ENCODE measurements around the gene CCDC171.
"Not testable (repeated sequence)": the region's sequence is repeated elsewhere in the genome, so short reads cannot be mapped to it uniquely, and the experiment has no call there.

The CCDC171 gene

DNA sequence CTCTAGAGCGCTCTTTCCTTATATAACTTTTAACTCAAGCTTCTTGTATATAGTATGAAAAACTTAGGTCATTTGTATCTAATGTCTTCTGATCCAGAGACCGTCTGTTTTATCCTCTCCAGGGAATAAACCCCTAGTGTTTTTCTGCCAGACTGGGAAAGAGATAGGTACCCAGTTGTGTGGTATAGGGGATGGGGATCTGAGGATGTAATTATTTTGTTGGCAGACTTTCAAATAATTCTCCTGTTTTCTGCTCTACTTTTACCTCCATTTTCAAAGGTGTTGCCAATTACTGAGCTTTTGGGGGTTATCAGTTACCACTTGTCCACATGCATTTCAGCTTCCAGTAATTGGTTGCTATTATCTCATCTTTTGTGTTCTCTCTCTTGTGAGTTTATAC is 17.9 kb downstream of the CCDC171 start:
- DNase-seq = no peak

- DNase-seq = no peak
Measured at GRCh38 chr9:15572200-15572770, 19.4 kb downstream of the CCDC171 start.

GRCh38 chr9:15576350-15577050 is 23.7 kb downstream of the CCDC171 start:
- no peak for DNase-seq

- no peak for DNase-seq
Measured at GRCh38 chr9:15578714-15579113, 25.9 kb downstream of the CCDC171 start.

- no peak for DNase-seq
Measured at GRCh38 chr9:15584379-15584778, 31.5 kb downstream of the CCDC171 start.

GRCh38 chr9:15592317-15592716 is 39.5 kb downstream of the CCDC171 start:
- DNase-seq = no peak

- not testable (repeated sequence) for DNase-seq
Measured at GRCh38 chr9:15592940-15593339, 40.1 kb downstream of the CCDC171 start.

DNA sequence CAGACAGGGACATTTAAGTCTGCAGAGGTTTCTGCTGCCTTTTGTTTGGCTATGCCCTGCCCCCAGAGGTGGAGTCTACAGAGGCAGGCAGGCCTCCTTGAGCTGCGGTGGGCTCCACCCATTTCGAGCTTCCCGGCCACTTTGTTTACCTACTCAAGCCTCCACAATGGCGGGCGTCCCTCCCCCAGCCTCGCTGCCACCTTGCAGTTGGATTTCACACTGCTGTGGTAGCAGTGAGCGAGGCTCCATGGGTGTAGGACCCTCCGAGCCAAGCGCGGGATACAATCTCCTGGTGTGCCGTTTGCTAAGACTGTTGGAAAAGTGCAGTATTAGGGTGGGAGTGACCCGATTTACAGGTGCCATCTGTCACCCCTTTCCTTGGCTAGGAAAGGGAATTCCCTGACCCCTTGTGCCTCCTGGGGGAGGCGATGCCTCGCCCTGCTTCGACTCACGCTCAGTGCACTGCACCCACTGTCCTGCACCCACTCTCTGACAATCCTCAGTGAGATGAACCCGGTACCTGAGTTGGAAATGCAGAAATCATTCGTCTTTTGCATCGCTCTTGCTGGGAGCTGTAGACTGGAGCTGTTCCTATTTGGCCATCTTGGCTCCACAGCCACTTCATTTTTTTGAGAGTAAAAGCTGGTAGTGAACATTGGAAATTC is 48.0 kb downstream of the CCDC171 start:
- DNase-seq = not testable (repeated sequence)

- peak; percentile 19 for DNase-seq
Measured at GRCh38 chr9:15606643-15607472, 54.0 kb downstream of the CCDC171 start.

DNA sequence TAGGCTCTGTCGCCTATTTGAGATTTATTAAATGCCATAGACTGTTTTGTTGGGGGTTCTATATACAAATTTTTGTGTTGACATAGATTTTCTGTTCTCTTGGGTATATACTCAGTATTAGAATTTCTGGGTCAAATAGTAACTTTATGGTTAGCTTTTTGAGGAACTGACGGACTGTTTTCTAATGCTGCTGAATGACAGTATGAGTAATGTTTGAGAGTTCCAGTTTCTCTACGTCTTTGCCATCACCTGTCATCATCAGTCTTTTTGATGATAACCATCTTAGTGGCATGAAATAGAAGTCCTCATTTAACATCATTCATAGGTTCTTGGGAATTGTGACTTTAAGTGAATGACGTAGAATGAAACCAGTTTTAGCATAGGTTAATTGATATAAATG is 60.1 kb downstream of the CCDC171 start:
- no peak for DNase-seq

DNA sequence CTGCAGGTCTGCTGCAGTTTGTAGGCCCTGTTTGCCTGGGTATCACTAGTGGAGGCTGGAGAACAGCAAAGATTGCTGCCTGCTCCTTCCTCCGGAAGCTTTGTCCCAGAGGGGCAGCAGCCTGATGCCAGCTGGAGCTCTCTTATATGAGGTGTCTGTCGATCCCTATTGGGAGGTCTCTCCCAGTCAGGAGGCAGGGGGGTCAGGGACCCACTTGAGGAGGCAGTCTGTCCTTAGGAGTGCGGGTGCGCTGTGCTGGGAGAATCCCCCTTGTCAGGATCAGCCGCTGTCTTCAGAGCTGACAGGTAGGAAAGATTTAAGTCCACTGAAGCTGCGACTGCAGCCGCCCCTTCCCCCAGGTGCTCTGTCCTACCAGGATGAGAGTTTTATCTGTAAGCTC is 64.9 kb downstream of the CCDC171 start:
- no peak for DNase-seq

DNA sequence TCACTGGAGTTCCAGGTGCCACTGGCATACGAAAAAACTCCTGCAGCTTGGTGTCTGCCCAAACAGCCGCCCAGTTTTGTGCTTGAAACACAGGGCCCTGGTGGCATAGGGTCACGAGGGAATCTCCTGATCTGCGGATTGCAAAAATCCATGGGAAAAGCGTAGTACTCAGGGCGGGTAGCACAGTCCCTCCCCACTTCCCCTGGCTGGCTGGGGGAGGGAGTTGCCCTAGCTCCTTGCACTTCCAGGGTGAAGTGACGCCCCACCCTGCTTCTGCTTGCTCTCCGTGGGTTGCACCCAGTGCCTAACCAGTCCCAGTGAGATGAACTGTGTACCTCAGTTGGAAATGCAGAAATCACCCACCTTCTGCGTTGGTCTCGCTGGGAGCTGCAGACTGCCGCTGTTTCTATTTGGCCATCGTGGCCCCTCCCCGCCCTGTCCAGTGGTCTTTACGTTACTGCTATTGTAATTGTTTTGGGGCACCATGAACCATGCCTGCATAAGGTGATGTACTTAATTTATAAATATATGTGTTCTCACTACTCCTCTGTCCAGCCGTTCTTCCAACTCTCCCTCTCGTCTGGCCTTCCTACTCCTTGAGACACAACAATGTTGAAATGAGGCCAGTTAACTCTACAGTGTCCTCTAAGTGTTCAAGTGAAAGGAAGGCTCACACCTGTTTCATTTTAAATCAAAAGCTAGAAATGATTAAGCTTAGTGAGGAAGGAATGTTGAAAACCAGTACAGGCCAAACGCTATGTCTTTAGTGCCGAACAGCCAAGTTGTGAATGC is 65.9 kb downstream of the CCDC171 start:
- DNase-seq = no peak

DNA sequence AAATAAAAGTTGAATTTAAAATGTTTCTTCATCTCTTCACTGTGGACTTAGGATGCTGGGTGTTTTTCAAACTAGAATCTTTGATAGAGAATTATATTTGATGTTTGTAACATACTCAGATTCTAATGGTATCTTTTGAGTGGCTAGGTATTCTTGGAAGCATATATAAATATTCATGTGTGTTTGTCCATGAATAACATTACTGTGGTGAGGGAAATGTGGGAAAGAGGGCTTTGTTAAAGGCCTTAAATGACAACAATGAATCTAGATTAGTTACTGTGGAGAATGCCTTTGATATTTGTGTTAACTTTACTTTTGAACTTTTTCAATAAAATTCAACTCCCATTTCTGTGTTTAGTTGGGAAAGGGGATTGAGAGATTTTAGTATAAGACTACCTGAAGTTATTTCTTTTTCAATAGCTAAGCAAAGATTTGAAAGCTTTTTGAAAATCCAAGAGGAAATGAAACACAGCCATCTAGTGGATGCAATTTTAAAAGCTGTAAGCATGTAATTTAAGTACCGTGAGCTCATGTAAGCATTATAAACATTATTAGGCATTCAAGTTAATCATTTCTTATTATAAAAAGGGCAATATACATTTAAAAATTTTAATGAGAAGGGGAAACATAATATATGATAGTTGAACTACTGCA is 69.6 kb downstream of the CCDC171 start:
- DNase-seq = no peak

DNA sequence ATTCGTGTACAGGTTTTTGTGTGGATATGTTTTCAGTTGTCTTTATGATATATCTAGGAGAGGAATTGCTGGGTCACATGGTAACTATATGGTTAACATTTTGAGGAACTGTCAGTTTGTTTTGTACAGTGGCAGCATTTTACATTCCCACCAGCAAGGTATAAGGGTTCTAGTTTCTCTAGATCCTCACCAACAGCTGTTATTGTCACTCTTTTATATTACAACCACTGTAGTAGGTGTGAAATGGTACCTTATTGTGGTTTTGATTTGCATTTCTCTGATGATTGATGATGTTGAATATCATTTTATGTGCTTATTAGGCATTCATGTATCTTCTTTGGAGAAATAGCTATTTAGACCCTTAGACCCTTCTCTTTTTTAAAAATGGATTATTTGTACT is 82.9 kb downstream of the CCDC171 start:
- no peak for DNase-seq

- no peak for DNase-seq
Measured at GRCh38 chr9:15640121-15640520, 87.3 kb downstream of the CCDC171 start.

GRCh38 chr9:15641291-15641690 is 88.4 kb downstream of the CCDC171 start:
- DNase-seq = no peak

- peak; percentile 7 for DNase-seq
Measured at GRCh38 chr9:15642369-15642962, 89.6 kb downstream of the CCDC171 start.

- DNase-seq = no peak
Measured at GRCh38 chr9:15670246-15670645, 117.4 kb downstream of the CCDC171 start.

DNA sequence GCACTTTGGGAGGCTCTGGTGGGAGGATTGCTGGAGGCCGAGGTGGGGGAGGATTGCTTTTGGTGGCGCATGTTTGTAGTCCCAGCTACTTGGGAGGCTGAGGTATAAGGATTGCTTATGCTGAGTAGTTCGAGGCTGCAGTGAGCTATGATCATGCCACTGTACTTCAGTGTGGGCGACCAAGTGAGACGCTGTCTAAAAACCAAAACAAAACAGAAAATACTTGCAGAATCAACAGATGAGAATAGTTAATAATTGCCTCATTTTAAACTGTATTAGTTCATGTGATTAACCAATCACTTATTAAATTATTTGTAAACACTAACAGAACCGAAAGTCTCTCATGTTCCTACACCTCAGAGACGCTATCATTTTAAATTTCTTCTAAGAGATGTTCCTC is 118.1 kb downstream of the CCDC171 start:
- DNase-seq = no peak

GRCh38 chr9:15693701-15694100 is 140.9 kb downstream of the CCDC171 start:
- no peak for DNase-seq

DNA sequence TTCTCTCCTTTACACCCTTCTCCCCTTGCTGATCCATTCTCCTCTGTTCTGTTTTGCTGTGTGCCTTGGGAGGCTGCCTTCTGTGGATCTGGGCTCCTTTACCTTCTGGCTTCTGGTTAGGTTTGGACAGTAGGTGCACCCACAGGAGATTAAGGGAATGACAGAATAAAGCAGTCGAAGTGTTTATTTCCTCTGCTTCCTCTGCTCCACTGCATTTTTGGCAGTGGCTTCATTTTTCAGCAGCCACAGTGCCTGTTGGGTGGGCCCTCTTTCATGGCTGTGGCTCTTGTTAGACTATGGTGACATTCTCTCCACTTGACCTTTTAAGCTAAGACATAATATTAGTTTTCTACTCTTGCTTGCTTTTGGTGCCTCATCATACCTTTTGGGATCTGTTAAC is 144.1 kb downstream of the CCDC171 start:
- DNase-seq = no peak

- DNase-seq = no peak
Measured at GRCh38 chr9:15697446-15697851, 144.6 kb downstream of the CCDC171 start.
